Keratinocyte (primary cell): ENCODE measurements around the gene STRN3. TPM values are rescaled to one million over a fixed set of nuclear protein-coding genes. Genes with fewer than 3 reads are reported as not detected.

Experiments used
- DNase-seq: peaks from one replicate; pipeline ENCODE4 v3.0.0-alpha.2; 2011; ENCODE audit warnings: low read depth, missing footprints, low spot score
- FAIRE-seq: peaks from 2 replicates; lab custom pipeline; 2011; peaks lifted over from hg19 to GRCh38; lab: Jason Lieb, UNC
- H2AFZ ChIP-seq: 2 replicates; pipeline ENCODE4 v1.6.0; 2012; ENCODE audit warnings: low read length, control low read depth, inconsistent platforms; ENCODE audit not compliant: control insufficient read depth
- H3K27ac ChIP-seq: 2 replicates; pipeline ENCODE4 v1.5.1; 2011; ENCODE audit warnings: low read length; ENCODE audit not compliant: control insufficient read depth, insufficient read depth
- H3K27me3 ChIP-seq: 3 replicates; pipeline ENCODE4 v1.6.0; 2011; ENCODE audit warnings: low read length; ENCODE audit not compliant: control insufficient read depth, insufficient read depth; ENCODE audit errors: extremely low read depth
- H3K36me3 ChIP-seq, 2 experiments: 2 replicates in 1 of 2; 3 replicates in 1 of 2; pipeline ENCODE4 v1.5.1; 2011; ENCODE audit warnings: low read length in 2 of 2, mild to moderate bottlenecking in 1 of 2; ENCODE audit not compliant: control insufficient read depth in 2 of 2, insufficient read depth in 2 of 2; ENCODE audit errors: extremely low read depth in 1 of 2
- H3K4me1 ChIP-seq: 3 replicates; pipeline ENCODE4 v1.5.1; 2011; ENCODE audit warnings: low read length; ENCODE audit not compliant: control insufficient read depth, insufficient read depth; ENCODE audit errors: extremely low read depth
- H3K4me2 ChIP-seq: 3 replicates; pipeline ENCODE4 v1.6.0; 2011; ENCODE audit warnings: low read depth, low read length; ENCODE audit not compliant: control insufficient read depth, insufficient read depth; ENCODE audit errors: extremely low read depth
- H3K4me3 ChIP-seq, 3 experiments: fragments of 200-600 bp in 1 of 3; sonication (generic) in 1 of 3; 2 replicates in 2 of 3; 3 replicates in 1 of 3; pipeline ENCODE4 v1.5.1; 2011 to 2016; ENCODE audit warnings: low read length in 3 of 3, mild to moderate bottlenecking in 3 of 3, control low read depth in 2 of 3, inconsistent platforms in 1 of 3, low read depth in 1 of 3, mixed read lengths in 1 of 3, mixed run types in 1 of 3, moderate library complexity in 1 of 3; ENCODE audit not compliant: control insufficient read depth in 2 of 3, insufficient read depth in 2 of 3; ENCODE audit errors: extremely low read depth in 1 of 3
- H3K79me2 ChIP-seq: 2 replicates; pipeline ENCODE4 v1.6.0; 2012; ENCODE audit warnings: low read length; ENCODE audit not compliant: control insufficient read depth, insufficient read depth
- H3K9ac ChIP-seq: 3 replicates; pipeline ENCODE4 v1.6.0; 2011; ENCODE audit warnings: low read length; ENCODE audit not compliant: control insufficient read depth, insufficient read depth; ENCODE audit errors: extremely low read depth
- H3K9me1 ChIP-seq: 3 replicates; pipeline ENCODE4 v1.6.0; 2011; ENCODE audit warnings: low read length; ENCODE audit not compliant: control insufficient read depth, insufficient read depth; ENCODE audit errors: extremely low read depth
- H3K9me3 ChIP-seq: 2 replicates; pipeline ENCODE4 v1.5.1; 2012; ENCODE audit warnings: low read depth, low read length; ENCODE audit not compliant: control insufficient read depth
- H4K20me1 ChIP-seq: 3 replicates; pipeline ENCODE4 v1.6.0; 2011; ENCODE audit warnings: low read length; ENCODE audit not compliant: control insufficient read depth, insufficient read depth; ENCODE audit errors: extremely low read depth
- EZH2 ChIP-seq: IDR thresholded peaks from one replicate; pipeline ENCODE4 v1.6.1; 2012; ENCODE audit warnings: inconsistent platforms, mild to moderate bottlenecking, low read length, moderate library complexity
- dilution Hi-C: fragments of 300-500 bp; cut with MboI; formaldehyde crosslinking; loops from one replicate; pipeline ENCODE4 v1.7.0; 2020; ENCODE audit warnings: low sequenced_read_pairs; ENCODE audit not compliant: extremely low pct_ligation_motif_present
- polyA plus RNA-seq, 5 experiments: library from polyadenylated mRNA; depleted of rRNA in 3 of 5; stranded (reverse) in 3 of 5; stranded (forward) in 1 of 5; unstranded in 1 of 5; fragments of >200 nt; gene quantifications; 1 replicate in 1 of 5; 2 replicates in 3 of 5; 3 replicates in 1 of 5; pipeline versions ENCODE4 v1.2.1 to v1.2.3, GENCODE V29; 2011 to 2012; ENCODE audit warnings: missing spikeins in 2 of 5, low read depth in 1 of 5, low replicate concordance in 1 of 5
- TF ChIP-seq, protein P1 (sequence below), 3 experiments: IDR thresholded peaks in 1 of 3; conservative IDR thresholded peaks in 1 of 3; optimal IDR thresholded peaks in 1 of 3; 2 replicates in 2 of 3; 3 replicates in 1 of 3; pipeline versions ENCODE3 to v1.5.1; 2011; ENCODE audit warnings: low read length in 3 of 3, mild to moderate bottlenecking in 3 of 3, moderate library complexity in 2 of 3, control low read depth in 1 of 3, inconsistent platforms in 1 of 3; ENCODE audit not compliant: insufficient read depth in 2 of 3; ENCODE audit errors: extremely low read depth in 1 of 3

Gene STRN3
- polyA plus RNA-seq, 1 donor (not counting 4 experiments of a cell fraction or from before 2014, with no cell fraction given): 38.1 TPM

DNA sequence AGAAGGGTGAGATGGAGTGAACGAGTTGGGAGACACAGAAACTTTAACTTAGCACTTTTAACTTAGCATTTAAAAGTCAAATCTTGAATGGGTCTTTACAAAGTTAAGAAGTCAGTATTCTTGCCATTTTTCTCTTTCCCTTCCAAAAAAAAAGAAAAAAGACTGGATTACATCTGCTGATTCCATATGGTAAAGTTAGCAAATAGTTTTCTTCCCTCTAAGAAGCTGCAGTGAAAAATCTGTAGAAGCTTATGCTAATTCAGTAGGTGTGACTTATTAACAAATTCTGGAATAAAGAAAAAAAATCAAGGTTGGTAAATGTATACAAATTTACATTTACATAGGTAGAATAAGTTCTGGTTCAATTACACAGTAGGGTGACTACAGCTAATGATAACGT, 100.9 kb downstream of the STRN3 start:
- Histone ChIP-seq H3K36me3 (peaks cover 0 to 2% of the 10 kb centered on the region in 2 experiments), H4K20me1 (no peaks in the 10 kb centered on the region), H3K9me1 (no peaks in the 10 kb centered on the region), H3K4me2 (no peak overlapping the region), H2AFZ (no peak overlapping the region), H3K79me2 (peaks cover 8% of the 10 kb centered on the region), H3K27me3 (no peaks in the 10 kb centered on the region), H3K9ac (no peak overlapping the region), H3K27ac (no peak overlapping the region), H3K4me1 (peaks cover 7% of the 10 kb centered on the region), H3K4me3 (no peak overlapping the region), H3K9me3 (no peaks in the 10 kb centered on the region)
- dilution Hi-C loops: no loop called here
- no peak for FAIRE-seq
- no peak for DNase-seq
- no peak for TF ChIP-seq EZH2
- TF ChIP-seq, protein P1, sequence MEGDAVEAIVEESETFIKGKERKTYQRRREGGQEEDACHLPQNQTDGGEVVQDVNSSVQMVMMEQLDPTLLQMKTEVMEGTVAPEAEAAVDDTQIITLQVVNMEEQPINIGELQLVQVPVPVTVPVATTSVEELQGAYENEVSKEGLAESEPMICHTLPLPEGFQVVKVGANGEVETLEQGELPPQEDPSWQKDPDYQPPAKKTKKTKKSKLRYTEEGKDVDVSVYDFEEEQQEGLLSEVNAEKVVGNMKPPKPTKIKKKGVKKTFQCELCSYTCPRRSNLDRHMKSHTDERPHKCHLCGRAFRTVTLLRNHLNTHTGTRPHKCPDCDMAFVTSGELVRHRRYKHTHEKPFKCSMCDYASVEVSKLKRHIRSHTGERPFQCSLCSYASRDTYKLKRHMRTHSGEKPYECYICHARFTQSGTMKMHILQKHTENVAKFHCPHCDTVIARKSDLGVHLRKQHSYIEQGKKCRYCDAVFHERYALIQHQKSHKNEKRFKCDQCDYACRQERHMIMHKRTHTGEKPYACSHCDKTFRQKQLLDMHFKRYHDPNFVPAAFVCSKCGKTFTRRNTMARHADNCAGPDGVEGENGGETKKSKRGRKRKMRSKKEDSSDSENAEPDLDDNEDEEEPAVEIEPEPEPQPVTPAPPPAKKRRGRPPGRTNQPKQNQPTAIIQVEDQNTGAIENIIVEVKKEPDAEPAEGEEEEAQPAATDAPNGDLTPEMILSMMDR (optimal IDR thresholded peaks at IDR 0.05 in 1 of 3, IDR thresholded peaks at IDR 0.05 in 1 of 3, conservative IDR thresholded peaks at IDR 0.05 in 1 of 3; ENCODE audit: extremely low read depth in 1 of 3, insufficient read depth in 2 of 3, low read length in 3 of 3): no peak

DNA sequence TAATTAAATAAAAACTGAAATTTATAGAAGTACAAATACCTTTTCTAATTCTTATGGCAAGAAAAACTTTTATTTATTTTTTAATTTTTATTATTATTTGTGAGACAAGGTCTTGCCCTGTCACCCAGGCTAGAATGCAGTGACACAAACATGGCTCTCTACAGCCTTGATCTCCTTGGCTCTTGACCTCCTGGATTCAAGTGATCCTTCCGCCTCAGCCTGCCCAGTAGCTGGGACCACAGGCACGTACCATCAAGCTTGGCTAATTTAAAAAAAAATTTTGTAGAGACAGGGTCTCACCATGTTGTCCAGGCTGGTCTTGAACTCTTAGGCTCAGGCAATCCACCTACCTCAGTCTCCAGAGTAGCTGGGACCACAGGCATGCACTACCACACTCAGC, 104.4 kb downstream of the STRN3 start:
- H3K4me2 ChIP-seq: no peak overlapping the region
- H3K9ac ChIP-seq: no peak overlapping the region
- no peak for TF ChIP-seq EZH2
- TF ChIP-seq, protein P1 (optimal IDR thresholded peaks at IDR 0.05 in 1 of 3, IDR thresholded peaks at IDR 0.05 in 1 of 3, conservative IDR thresholded peaks at IDR 0.05 in 1 of 3; ENCODE audit: extremely low read depth in 1 of 3, insufficient read depth in 2 of 3, low read length in 3 of 3): no peak
- H3K27me3 ChIP-seq: no peaks in the 10 kb centered on the region
- peaks cover 0 to 5% of the 10 kb centered on the region in 2 experiments for H3K36me3 ChIP-seq
- no peaks in the 10 kb centered on the region for H3K9me1 ChIP-seq
- H3K4me1 ChIP-seq: peaks cover 7% of the 10 kb centered on the region
- no peaks in the 10 kb centered on the region for H4K20me1 ChIP-seq
- H3K4me3 ChIP-seq: no peak overlapping the region
- H3K79me2 ChIP-seq: peaks cover 2% of the 10 kb centered on the region
- no peak for DNase-seq
- H3K9me3 ChIP-seq: no peaks in the 10 kb centered on the region
- dilution Hi-C loops: no loop called here
- no peak overlapping the region for H3K27ac ChIP-seq
- H2AFZ ChIP-seq: no peak overlapping the region
- FAIRE-seq: no peak
